ENCODE results near the gene KDM1A. TPM values are rescaled to one million over a fixed set of nuclear protein-coding genes. Genes with fewer than 3 reads are reported as not detected.

The KDM1A gene
- polyA plus RNA-seq, 2 of the 4 experiments (the other 2 are of a cell fraction), result 66.4 to 80.3 TPM

GRCh38 chr1:23101887-23102286 lies 82.6 kb downstream of the KDM1A start:
- H3K4me1 ChIP-seq, result peaks cover 56% of the 10 kb centered on the region
- ChIA-PET POLR2A (interaction anchor here (0.5 kb wide), 1 partner anchor 67 kb away, joined by 3 read pairs; the partner anchor contains the start of gene LUZP1), CTCF (interaction anchor here (0.6 to 1.0 kb wide), 3 partner anchors 9 to 123 kb away, joined by 3 to 4 read pairs (median 3); no protein-coding TSS in a partner anchor)
- ATAC-seq, result peak in 1 of 2 experiments; percentile 7; a peak in 3 of 6 replicates
- no peak for FAIRE-seq
- 27% methylated on average over 2 of the region's 2 CpGs for WGBS (ENCODE audit: missing lambda C conversion rate)
- peak overlapping the region; percentile 81 to 89 for H3K27ac ChIP-seq
- no peaks in the 10 kb centered on the region for H3K9me3 ChIP-seq
- H3K4me2 ChIP-seq, result peak overlapping the region; percentile 63
- TF ChIP-seq MAX (IDR thresholded peaks at IDR 0.05) (no peak), MAFK (IDR thresholded peaks at IDR 0.05; ENCODE audit: partially characterized antibody) (no peak), EHF (CRISPR knock-in tag; IDR thresholded peaks at IDR 0.05) (no peak), EHMT2 (IDR thresholded peaks at IDR 0.05; ENCODE audit: low read depth) (no peak)
- no peak for DNase-seq (ENCODE audit: low read depth in 1 of 2, low spot score in 1 of 2)
- no peak overlapping the region for H3K4me3 ChIP-seq

- H3K4me2 ChIP-seq, result peak overlapping the region; percentile 63
- FAIRE-seq (no peak), DNase-seq (ENCODE audit: low read depth in 1 of 2, low spot score in 1 of 2) (no peak), ATAC-seq (peak; percentile 8 to 44; a peak in 3 of 6 replicates)
- CTCF ChIA-PET, result interaction anchor here (0.6 to 1.4 kb wide), 6 partner anchors 8 to 123 kb away, joined by 3 to 4 read pairs (median 3); no protein-coding TSS in a partner anchor
- peaks cover 56% of the 10 kb centered on the region for H3K4me1 ChIP-seq
- WGBS (ENCODE audit: missing lambda C conversion rate), result 0% methylated on average over 1 of the region's 1 CpG
- POLR2A ChIA-PET, result no interaction called here
- no peak overlapping the region for H3K4me3 ChIP-seq
- no peak for TF ChIP-seq KDM1A (IDR thresholded peaks at IDR 0.05; ENCODE audit: low read depth)
- no peak for TF ChIP-seq FOSL2 (IDR thresholded peaks at IDR 0.05)
- TF ChIP-seq FOSL2 (CRISPR knock-in tag; IDR thresholded peaks at IDR 0.05), result peak; percentile 15; the same call in 1 of the 2 replicates
- no peak for TF ChIP-seq FOSB (CRISPR knock-in tag; IDR thresholded peaks at IDR 0.05)
- no peaks in the 10 kb centered on the region for H3K9me3 ChIP-seq
- H3K27ac ChIP-seq, result peak overlapping the region; percentile 81 to 89
Observed at GRCh38 chr1:23102289-23102688, 83.0 kb downstream of the KDM1A start.

GRCh38 chr1:23103001-23103889 lies 84.0 kb downstream of the KDM1A start:
- peaks cover 53% of the 10 kb centered on the region for H3K4me1 ChIP-seq
- WGBS (ENCODE audit: missing lambda C conversion rate), result 51% methylated on average over 10 of the region's 10 CpGs
- no peak overlapping the region for H3K4me3 ChIP-seq
- peak overlapping the region; percentile 63 for H3K4me2 ChIP-seq
- TF ChIP-seq HOXA7 (CRISPR knock-in tag; IDR thresholded peaks at IDR 0.05), result no peak
- no peak for TF ChIP-seq HDAC2 (IDR thresholded peaks at IDR 0.05)
- TF ChIP-seq MAZ (IDR thresholded peaks at IDR 0.05; ENCODE audit: borderline replicate concordance, low read depth, low read length), result no peak
- TF ChIP-seq PBX3 (IDR thresholded peaks at IDR 0.05), result no peak
- TF ChIP-seq ZNF302 (CRISPR knock-in tag; IDR thresholded peaks at IDR 0.05), result no peak
- no peak for TF ChIP-seq HEYL (CRISPR knock-in tag; IDR thresholded peaks at IDR 0.05)
- no peak for TF ChIP-seq ZFP36 (IDR thresholded peaks at IDR 0.05; ENCODE audit: borderline replicate concordance, partially characterized antibody)
- TF ChIP-seq HOXB5 (CRISPR knock-in tag; IDR thresholded peaks at IDR 0.05), result no peak
- no peak for TF ChIP-seq BHLHE40 (IDR thresholded peaks at IDR 0.05; ENCODE audit: low read depth, low read length)
- no peak for TF ChIP-seq BCL3 (IDR thresholded peaks at IDR 0.05)
- no peaks in the 10 kb centered on the region for H3K9me3 ChIP-seq
- ChIA-PET CTCF (interaction anchor here (0.6 to 1.4 kb wide), 5 partner anchors 62 to 93 kb away, joined by 3 read pairs; no protein-coding TSS in a partner anchor), POLR2A (interaction anchor here (0.6 to 0.8 kb wide), 2 partner anchors 66 to 123 kb away, joined by 5 to 8 read pairs; partner anchors contain the start of gene LUZP1)
- DNase-seq (ENCODE audit: low read depth in 1 of 2, low spot score in 1 of 2) (peak in 1 of 2 experiments; percentile 41), FAIRE-seq (no peak), ATAC-seq (no peak)
- peak overlapping the region; percentile 81 to 89 for H3K27ac ChIP-seq

Measured in A549 (cell line).